ENCODE data around the gene SYNE2. TPM values are rescaled to one million over a fixed set of nuclear protein-coding genes. Genes with fewer than 3 reads are reported as not detected.

Gene SYNE2
- total RNA-seq, 2 donors from 2014 or later = 147 to 153 TPM

DNA sequence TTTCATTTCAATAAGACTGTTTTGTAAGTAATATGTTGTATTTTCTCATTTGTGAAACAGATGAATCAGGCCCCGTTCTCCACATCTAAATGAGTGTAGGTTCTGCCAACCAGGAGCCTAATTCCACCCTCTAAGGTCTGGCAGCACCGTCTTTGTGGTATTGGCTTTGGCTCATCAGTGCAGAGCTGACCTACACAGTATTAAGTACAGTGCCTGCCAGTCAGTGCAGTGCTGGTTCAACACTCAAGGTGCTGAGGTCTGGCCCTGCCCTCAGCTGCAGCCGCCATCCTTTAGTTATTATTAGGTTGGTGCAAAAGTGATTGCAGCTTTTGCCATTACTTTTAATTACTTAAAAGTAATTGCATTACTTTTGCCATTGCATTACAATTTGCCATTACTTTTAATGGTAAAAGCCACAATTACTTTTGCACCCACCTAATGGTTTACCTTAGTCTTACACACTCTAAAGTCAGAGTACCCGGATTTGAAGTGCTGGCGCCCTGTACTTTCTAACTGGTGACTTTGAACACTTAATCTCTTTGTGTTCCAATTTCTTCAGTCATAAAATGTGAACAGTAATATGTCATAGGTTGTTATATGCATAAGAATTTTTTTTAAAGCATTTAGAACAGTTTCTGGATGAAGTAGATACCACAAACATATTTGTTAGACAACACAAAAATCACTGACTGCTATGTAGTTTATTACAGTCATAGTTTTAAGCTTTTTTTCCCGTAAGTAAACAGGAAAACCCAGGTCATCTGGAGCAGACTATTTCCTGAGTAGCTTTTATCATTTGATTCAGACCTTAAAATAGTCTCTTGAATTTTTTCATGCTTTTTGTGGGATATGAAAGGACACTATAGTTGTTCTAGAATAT is 99.5 kb downstream of the SYNE2 start:
- H3K9ac ChIP-seq (ENCODE audit: low read depth in 2 of 2, low read length in 2 of 2) = no peak overlapping the region
- intact Hi-C loops (cut with DNase I) = no loop called here
- H3K27me3 ChIP-seq = no peaks in the 10 kb centered on the region
- H3K36me3 ChIP-seq = no peaks in the 10 kb centered on the region
- TF ChIP-seq, protein P1, sequence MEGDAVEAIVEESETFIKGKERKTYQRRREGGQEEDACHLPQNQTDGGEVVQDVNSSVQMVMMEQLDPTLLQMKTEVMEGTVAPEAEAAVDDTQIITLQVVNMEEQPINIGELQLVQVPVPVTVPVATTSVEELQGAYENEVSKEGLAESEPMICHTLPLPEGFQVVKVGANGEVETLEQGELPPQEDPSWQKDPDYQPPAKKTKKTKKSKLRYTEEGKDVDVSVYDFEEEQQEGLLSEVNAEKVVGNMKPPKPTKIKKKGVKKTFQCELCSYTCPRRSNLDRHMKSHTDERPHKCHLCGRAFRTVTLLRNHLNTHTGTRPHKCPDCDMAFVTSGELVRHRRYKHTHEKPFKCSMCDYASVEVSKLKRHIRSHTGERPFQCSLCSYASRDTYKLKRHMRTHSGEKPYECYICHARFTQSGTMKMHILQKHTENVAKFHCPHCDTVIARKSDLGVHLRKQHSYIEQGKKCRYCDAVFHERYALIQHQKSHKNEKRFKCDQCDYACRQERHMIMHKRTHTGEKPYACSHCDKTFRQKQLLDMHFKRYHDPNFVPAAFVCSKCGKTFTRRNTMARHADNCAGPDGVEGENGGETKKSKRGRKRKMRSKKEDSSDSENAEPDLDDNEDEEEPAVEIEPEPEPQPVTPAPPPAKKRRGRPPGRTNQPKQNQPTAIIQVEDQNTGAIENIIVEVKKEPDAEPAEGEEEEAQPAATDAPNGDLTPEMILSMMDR (IDR thresholded peaks at IDR 0.05) = no peak
- no peaks in the 10 kb centered on the region for H3K9me3 ChIP-seq
- no peak for DNase-seq
- no peak overlapping the region for H3K4me3 ChIP-seq
- H3K4me1 ChIP-seq = peaks cover 6% of the 10 kb centered on the region
- no peak overlapping the region for H3K27ac ChIP-seq

DNA sequence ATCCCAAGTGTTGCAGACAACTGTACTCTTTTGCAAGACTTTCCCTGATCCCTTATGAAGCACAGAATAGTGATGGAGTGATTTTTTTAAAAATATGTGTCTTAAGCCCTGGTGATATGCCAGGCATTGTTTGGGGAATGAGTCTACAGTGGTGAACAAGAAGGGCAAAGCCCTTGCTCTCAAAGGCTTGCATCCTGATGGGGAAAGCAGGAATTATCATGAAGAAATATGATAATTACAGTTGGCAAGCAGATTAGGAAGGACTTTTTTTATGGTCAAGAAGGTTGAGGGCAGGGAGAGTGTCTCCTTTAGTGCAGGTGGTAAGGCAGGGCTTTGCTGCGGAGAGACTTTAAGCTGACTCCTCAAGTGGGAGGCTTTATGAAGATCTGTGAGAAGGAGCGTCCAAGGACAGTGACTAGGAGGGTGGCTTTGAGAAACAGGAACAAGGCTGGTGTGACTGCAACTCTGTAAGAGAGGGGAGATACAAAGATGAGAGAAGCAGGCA is 100.2 kb downstream of the SYNE2 start:
- Histone ChIP-seq H3K9ac (ENCODE audit: low read depth in 2 of 2, low read length in 2 of 2) (no peak overlapping the region), H3K27ac (no peak overlapping the region), H3K36me3 (no peaks in the 10 kb centered on the region), H3K9me3 (no peaks in the 10 kb centered on the region), H3K4me3 (no peak overlapping the region), H3K27me3 (no peaks in the 10 kb centered on the region), H3K4me1 (peaks cover 6% of the 10 kb centered on the region)
- TF ChIP-seq, protein P1 (IDR thresholded peaks at IDR 0.05) = no peak
- no peak for DNase-seq
- intact Hi-C loops (cut with DNase I) = no loop called here

DNA sequence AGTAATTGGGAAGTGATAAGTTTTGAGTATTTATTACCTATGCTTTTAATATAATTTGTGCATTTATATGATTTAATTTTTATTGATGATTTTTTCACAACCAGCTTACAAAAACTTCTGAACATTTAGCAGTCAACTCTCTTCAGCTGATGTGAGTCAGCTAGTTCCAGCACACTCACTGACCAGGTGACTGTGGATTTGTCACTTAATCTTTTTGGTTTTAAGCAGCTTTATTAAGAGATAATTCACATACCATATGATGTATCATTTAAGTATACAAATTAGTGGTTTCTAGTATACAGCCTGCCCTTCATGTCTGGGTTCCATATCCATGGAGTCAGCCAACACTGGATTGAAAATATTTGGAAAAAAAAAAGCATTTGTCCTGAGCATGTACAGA is 103.5 kb downstream of the SYNE2 start:
- DNase-seq = no peak
- Histone ChIP-seq H3K36me3 (no peaks in the 10 kb centered on the region), H3K4me3 (no peak overlapping the region), H3K4me1 (peaks cover 2% of the 10 kb centered on the region), H3K9ac (ENCODE audit: low read depth in 2 of 2, low read length in 2 of 2) (no peak overlapping the region), H3K27me3 (no peaks in the 10 kb centered on the region), H3K27ac (no peak overlapping the region), H3K9me3 (no peaks in the 10 kb centered on the region)
- intact Hi-C loops (cut with DNase I) = no loop called here
- TF ChIP-seq, protein P1 (IDR thresholded peaks at IDR 0.05) = no peak

DNA sequence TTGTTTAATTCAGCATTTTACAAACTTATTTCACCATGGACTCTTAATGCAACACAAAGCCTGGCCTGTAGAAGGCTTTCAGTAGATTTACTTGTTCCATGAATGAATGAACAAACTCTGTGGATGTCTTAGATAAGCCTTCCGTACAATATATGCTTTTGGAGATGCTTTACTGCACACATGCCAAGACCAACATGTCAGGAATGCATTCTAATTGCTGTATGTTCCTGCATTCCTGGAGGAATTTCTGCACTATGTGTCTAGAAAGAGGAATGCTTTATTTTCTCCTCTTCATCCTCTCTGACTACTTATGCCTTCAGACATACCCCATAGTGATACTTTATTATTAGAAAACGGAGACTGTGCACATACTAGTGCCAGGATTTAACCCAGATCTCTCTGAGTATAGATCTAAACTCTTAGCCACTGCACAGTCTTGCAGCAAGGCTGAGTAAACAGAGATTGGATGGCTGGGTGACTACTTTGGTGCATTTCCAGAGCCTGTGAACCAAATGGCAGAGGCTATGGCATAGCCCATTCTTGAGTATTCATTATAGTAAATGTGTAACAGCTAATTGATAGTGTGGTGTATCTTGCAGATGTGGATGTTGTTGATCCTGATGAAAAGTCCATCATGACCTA is 108.2 kb downstream of the SYNE2 start:
- no peak for DNase-seq

DNA sequence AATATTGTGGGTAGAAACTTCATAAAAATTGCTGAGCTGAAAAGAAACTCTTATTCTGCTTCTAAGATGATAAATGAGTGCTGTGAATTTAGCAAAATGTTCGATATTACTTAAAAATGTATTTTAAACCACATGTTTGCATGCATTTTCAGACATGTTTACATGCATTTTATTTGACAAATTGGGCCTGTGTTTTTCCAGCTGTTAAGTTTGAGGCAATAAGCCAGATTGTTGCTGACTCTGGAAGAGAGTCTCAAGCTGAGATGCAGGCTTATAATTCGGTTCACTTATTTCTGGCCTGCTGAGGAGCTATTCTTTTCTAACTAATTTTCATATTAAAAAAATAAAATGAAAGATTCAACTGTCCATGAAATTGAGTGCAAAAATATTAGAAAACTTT is 110.1 kb downstream of the SYNE2 start:
- intact Hi-C loops (cut with DNase I) = no loop called here
- Histone ChIP-seq H3K9me3 (no peaks in the 10 kb centered on the region), H3K36me3 (no peaks in the 10 kb centered on the region), H3K4me1 (no peaks in the 10 kb centered on the region), H3K9ac (ENCODE audit: low read depth in 2 of 2, low read length in 2 of 2) (no peak overlapping the region), H3K4me3 (no peak overlapping the region), H3K27ac (no peak overlapping the region), H3K27me3 (no peaks in the 10 kb centered on the region)
- TF ChIP-seq, protein P1 (IDR thresholded peaks at IDR 0.05) = no peak
- DNase-seq = no peak

More for the DNA sequence above, 108.2 kb downstream of the SYNE2 start:
- Histone ChIP-seq H3K4me1 (no peaks in the 10 kb centered on the region), H3K27ac (no peak overlapping the region), H3K4me3 (no peak overlapping the region), H3K36me3 (no peaks in the 10 kb centered on the region), H3K27me3 (no peaks in the 10 kb centered on the region), H3K9ac (ENCODE audit: low read depth in 2 of 2, low read length in 2 of 2) (no peak overlapping the region), H3K9me3 (no peaks in the 10 kb centered on the region)
- intact Hi-C loops (cut with DNase I) = no loop called here
- TF ChIP-seq, protein P1 (IDR thresholded peaks at IDR 0.05) = no peak
